Vagina (tissue), 2 donors: Measurements from ENCODE around the gene FAM120AOS.

ENCODE experiments used
- POLR2A ChIP-seq, 2 donors: fragments of 450-650 bp; IDR thresholded peaks; one replicate each; pipeline ENCODE4 v1.6.1; 2017; ENCODE audit warnings: antibody characterized with exemption in 2 of 2, mild to moderate bottlenecking in 2 of 2, moderate library complexity in 2 of 2
- TF ChIP-seq, protein P1 (sequence below), 3 experiments: fragments of 450-650 bp in 2 of 3; fragments of 200-600 bp in 1 of 3; sonication (generic) in 1 of 3; IDR thresholded peaks; one replicate each; pipeline ENCODE4 v1.5.1; 2017 to 2019; ENCODE audit warnings: antibody characterized with exemption in 3 of 3, mild to moderate bottlenecking in 2 of 3, moderate library complexity in 2 of 3

DNA sequence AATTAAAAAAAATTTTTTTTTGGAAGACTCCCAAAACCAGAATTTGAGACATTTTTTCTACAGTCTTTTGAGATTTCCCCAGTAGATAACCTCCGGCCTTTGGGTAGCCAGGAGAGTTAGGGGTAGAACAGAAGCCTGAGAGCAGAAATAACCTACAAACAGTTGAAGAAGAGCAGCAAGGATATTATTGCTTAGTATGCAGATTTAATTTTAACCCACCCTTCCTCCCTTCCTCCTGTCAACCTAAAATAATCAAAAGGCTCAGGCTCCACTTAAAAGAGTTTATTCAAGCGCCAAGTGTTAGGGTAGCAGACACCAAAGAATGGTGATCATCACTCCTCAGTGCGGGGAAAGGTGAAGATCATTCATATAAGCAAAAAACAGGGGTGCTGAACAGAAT, 19.3 kb downstream of the FAM120AOS start:
- TF ChIP-seq POLR2A (IDR thresholded peaks at IDR 0.05), result no peak
- TF ChIP-seq, protein P1, sequence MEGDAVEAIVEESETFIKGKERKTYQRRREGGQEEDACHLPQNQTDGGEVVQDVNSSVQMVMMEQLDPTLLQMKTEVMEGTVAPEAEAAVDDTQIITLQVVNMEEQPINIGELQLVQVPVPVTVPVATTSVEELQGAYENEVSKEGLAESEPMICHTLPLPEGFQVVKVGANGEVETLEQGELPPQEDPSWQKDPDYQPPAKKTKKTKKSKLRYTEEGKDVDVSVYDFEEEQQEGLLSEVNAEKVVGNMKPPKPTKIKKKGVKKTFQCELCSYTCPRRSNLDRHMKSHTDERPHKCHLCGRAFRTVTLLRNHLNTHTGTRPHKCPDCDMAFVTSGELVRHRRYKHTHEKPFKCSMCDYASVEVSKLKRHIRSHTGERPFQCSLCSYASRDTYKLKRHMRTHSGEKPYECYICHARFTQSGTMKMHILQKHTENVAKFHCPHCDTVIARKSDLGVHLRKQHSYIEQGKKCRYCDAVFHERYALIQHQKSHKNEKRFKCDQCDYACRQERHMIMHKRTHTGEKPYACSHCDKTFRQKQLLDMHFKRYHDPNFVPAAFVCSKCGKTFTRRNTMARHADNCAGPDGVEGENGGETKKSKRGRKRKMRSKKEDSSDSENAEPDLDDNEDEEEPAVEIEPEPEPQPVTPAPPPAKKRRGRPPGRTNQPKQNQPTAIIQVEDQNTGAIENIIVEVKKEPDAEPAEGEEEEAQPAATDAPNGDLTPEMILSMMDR (IDR thresholded peaks at IDR 0.05), result no peak
